Measurements from ENCODE around the gene XPNPEP2.

The XPNPEP2 gene, protein sequence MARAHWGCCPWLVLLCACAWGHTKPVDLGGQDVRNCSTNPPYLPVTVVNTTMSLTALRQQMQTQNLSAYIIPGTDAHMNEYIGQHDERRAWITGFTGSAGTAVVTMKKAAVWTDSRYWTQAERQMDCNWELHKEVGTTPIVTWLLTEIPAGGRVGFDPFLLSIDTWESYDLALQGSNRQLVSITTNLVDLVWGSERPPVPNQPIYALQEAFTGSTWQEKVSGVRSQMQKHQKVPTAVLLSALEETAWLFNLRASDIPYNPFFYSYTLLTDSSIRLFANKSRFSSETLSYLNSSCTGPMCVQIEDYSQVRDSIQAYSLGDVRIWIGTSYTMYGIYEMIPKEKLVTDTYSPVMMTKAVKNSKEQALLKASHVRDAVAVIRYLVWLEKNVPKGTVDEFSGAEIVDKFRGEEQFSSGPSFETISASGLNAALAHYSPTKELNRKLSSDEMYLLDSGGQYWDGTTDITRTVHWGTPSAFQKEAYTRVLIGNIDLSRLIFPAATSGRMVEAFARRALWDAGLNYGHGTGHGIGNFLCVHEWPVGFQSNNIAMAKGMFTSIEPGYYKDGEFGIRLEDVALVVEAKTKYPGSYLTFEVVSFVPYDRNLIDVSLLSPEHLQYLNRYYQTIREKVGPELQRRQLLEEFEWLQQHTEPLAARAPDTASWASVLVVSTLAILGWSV

DNA sequence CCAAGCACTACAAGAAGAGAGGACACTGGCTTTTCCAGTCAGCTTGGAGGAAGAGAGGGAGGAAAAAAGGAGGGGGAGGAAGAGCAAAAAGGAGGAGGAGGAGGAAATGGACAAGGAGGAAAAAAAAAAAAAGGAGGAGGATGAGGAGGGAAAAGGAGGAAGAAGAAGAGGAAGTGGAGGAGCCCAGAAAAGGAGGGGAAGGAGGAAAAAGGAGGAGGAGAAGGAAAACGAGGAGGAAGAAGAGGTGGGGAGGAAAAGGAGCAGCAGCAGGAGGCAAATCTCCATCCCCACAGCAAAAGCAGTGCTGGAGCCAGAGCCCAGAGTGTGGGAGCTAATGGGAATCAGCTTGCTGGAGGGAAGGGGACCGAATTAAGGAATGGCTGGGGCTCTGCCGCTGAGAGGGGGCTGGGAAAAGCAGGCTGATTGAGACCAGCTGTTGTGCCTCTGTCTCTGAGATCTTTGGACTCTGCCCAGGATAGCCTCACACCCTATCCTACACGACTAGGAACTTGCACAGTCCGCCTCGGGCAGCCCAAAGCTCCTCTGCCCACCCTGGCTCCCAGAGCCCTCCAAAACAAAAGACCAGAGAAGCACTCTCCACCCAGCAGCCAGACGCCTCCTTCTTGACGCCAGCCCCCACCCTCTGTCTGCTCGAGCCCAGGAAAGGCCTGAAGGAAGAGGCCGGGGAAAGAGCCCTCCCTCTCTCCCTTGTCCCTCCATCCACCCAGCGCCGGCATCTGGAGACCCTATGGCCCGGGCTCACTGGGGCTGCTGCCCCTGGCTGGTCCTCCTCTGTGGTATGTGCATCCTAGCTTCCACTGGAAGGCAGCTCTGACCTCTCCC, at the start of gene XPNPEP2:
Gene XPNPEP2, plus strand, starts transcription at position 514 of the 843 bp plus-strand sequence. Its CDS starts 235 bp downstream, at position 749.
- no peak for DNase-seq (ENCODE audit: low spot score)

DNA sequence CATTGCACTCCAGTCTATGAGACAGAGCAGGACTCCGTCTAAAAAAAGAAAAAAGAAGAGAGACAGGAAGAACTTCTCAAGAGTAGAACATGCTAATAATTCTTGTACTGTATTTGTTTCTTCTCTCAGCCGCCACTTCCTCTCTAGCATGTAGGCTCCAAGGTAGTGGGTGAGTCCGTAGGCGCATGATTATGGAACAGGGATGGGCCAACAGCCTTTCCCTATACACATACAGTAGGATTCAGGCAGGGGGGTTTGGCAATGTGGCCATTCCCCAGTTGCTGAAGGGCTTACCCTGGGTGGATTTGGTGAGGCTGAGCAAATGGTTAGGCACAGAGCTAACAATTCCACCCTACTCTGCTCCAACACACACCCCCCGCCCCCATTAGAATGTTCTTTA, 49.0 kb upstream of the XPNPEP2 start:
- no peak for DNase-seq (ENCODE audit: low spot score)

DNA sequence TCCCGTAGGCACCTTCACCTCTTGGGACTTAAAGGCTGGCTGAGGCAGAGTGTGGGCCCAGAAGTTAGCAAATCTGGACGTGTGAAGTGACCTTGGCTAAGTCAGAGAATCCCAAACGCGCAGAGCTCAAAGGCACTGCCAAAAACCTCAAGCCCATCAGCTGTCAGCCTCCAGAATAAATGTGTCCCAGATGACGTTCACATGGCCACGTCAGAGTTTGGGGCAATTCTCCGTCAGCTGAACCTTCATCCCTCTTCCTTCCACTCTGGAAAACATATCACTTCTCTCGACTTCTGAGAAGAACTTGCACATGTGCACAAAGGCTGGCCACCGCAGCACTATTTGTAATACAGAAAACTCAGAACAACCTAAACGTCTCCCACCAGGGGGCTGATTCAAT, 48.3 kb upstream of the XPNPEP2 start:
- no peak for DNase-seq (ENCODE audit: low spot score)

DNA sequence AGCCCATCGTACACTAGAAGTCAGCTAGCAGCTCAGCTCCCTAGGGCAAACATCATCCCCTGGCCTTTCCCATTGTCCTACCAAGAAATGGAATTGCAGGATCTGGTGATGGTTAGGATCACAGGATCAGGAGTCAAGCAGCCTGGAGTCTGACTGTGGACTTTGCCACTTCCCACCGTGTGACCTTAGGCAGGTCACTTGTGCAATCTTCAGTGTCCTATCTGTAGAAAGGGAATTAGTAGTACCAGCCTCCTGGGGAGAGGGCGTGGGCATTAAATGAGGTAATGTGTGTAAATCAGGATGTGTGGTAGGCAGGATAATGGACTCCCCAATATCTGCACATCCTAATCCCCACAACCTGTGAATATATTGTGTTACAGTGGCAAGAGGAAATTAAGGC, 45.4 kb upstream of the XPNPEP2 start:
- no peak for DNase-seq (ENCODE audit: low spot score)

DNA sequence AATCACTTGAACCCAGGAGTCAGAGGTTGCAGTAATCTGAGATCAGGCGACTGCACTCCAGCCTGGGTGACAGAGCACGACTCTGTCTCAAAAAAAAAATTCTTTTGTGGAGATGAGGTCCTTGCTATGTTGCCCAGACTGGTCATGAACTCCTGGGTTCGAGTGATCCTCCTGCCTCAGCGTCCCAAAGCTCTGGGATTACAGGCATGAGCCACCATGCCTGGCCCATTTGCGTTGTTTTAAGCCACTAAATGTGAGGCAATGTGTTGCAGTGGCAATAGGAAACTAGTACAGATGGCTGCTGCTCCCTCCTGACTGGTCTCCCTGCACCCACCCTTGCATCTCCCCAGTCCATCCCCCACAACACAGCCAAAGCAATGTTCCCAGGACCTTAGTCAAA, 44.0 kb upstream of the XPNPEP2 start:
- no peak for DNase-seq (ENCODE audit: low spot score)

DNA sequence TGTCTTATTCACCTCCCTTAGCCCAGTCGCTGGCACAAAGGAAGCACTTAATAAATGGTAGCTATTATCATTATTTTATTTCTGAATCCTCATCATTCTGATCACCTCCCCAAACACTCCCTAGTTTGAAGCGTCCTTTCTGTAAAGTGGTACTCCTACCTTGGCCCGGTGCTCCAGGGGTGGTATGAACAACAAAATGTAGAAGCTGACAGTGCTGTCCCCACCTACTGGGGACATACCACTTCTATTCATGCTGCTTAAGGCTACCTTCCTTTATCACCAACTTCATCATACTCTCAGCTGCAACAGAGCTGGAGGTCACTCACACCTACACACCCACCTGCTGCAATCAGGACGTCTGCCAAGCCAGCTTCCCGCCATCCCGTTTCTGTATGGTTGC, 43.2 kb upstream of the XPNPEP2 start:
- no peak for DNase-seq (ENCODE audit: low spot score)

DNA sequence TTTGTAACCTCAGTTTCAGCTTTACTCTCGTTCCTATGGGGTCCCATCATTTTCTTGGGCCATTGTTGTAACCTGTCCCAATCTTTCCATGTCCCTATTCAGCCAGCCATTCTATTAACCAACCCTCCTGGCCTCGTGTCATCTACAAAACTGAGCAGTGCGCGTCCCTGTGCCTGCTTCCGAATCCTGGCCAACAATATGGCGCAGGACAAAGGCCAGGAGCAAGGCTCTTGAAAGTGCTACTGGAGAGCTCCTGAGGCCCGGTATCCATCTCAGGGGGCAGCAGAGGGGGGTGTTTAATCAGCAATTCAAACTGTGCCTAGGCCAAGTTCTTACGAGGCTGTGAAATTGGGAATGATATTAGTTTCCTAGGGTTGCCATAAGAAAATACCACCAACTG, 42.8 kb upstream of the XPNPEP2 start:
- DNase-seq (ENCODE audit: low spot score), result no peak

DNA sequence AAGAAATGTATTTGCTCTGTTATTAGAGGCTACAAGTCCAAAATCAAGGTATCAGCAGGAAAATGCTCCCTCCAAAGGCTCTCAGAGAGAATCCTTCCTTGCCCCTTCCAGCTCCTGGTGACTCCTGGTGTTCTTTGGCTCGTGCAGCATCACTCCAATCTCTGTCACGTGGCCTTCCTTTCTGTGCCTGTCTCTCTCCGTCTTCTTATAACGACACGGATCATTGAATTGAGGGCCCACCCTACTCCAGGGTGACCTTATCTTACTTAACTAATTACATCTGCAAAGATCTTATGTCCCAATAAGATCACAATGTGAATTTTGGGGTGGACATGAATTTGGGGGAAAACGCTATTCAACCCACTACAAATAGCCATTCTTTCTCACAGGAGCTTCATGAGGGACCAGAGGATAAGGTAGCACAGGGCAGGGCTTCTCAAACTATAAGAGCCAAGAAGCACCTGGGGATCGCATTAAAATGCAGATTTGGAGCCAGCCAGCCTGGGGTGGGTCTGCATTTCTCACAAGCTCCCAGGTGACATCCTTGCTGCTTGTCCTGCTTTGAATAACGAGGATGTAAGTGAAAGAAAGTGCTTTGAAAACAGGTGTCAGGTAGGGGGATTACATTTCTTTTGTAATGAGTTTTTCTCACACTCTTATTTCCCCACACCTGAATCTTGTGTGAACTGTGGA, 42.2 kb upstream of the XPNPEP2 start:
- no peak for DNase-seq (ENCODE audit: low spot score)

DNA sequence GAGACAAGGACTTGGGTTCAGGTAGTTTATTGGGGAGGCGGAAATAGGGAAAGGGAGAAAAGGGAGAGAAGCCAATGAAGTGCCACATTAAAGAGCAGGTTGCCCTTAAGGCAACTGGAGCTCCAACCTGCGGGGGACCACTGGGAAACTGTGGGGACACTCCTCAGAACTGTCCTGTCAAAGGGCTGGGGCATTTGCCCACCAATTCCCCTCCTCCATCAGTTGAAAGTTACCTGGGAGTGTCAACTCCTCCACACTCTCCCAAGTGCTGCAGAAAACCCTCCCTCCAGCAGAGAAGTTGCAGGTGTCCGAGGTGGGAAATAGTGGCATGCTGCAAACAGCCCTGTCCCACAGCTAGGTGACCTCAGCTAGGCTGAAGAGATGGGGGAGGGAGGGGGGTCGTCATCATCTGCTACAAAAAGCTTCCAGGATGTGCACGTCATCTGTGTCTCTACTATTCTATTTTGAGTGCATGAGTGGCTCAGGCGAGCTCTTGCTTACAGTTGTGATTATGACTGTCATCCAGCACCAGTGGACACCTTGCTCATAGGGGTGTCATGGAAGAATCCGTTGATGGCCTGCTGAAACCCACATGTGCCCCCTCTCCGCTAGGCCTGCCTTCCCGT, 41.5 kb upstream of the XPNPEP2 start:
- DNase-seq (ENCODE audit: low spot score), result no peak

DNA sequence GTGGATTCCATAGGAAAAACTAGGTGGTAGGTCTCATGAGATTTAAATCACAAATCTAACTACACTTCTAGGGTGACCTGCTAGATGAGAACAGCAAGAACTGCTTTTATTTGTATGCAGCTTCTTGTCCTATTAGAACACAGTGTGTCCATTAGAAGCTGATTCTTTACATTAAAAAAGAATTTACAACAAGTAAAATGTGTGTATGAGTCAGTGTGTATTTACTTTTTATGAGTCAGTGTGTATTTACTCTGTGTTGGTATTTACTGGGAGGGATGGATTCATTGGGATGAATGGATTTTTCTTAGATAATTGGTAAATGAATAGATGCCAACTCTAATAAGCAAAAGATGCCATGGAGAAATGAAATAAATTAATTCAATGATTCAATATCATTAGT, 40.6 kb upstream of the XPNPEP2 start:
- no peak for DNase-seq (ENCODE audit: low spot score)

DNA sequence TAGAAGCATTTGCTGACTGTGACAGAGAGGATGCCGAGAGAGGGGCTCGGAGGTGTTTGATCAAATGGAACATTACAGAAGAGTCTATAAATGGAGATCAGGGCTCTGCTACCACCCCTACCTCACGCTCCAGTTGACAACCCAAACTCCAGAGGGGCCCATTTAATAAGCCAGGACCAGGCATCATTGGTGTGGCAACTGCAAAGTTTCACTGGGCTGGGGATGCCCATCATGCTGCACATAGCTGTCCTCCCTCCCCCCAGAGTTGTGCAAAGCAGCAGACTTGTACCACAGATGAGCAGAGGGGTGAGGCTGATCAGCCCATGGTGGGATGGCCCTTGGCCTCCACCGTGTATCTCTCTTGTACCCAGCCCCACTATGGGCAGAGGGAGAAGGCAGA, 38.2 kb upstream of the XPNPEP2 start:
- DNase-seq (ENCODE audit: low spot score), result no peak

DNA sequence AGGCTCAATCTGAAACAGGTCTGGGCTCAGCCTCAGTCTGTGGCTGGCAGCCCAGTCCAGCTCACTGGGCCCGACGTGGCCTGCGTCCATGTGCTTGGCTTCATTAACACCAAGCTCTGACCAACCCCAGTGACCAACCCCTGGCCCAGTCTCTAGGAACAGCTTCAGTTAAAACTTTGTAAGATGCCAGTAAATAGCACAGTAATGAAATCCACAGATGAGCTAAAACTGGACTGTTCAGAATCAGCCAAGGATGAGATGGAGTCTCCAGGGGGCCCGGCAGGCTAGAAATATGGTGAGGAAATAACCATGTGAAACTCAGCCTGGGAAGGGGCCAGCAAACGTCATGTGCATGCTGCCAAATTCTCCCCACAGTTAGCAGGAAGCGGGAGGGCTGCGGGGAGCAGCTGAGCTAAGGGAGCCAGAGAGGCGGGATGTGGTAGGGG, 37.1 kb upstream of the XPNPEP2 start:
- DNase-seq (ENCODE audit: low spot score), result no peak

DNA sequence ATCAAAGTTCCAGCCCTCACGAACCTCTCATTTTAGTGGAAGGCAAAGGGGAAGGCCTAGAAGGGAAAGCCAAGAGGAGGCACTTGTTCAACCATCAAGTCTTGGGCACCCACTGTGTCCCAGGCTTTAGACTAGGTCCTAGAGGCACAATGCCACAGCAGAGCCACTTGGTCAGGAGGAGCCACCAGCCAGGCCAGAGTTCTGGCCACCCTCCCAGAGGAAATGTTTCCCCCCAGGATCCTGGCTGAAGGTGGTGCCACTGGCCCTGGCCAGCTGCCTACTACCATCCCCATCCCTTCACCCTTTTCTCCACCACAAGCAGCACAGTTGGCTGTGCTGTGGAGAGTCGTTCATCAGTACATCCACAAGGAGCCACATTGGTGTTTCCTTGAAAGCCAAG, 34.3 kb upstream of the XPNPEP2 start:
- no peak for DNase-seq (ENCODE audit: low spot score)

DNA sequence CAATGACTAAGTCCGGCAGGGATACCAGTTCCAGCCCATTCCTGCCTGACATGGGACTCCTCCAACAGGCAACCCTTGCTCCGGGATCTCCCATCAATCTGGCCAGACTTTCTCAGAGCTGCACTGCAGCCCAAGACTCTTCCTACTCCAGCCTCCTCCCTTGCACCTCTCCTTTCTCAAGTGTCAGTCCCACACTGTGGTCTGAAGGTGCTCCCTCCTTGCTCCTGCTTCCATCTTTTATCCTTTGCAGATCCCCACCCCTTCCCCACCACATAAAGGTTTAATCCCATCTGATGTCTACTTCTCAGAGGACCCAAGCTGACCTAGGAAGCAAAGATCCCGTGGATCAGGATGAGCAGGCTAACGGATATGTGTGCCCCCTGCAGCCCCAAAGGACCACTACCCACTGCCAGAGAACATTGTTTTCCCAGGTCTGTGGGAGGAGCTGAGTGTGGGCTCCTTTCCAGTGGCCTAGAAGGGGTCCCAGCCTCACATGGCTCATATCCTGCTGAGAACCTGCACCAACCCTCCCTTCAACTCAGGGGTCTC, 33.3 kb upstream of the XPNPEP2 start:
- DNase-seq (ENCODE audit: low spot score), result no peak

DNA sequence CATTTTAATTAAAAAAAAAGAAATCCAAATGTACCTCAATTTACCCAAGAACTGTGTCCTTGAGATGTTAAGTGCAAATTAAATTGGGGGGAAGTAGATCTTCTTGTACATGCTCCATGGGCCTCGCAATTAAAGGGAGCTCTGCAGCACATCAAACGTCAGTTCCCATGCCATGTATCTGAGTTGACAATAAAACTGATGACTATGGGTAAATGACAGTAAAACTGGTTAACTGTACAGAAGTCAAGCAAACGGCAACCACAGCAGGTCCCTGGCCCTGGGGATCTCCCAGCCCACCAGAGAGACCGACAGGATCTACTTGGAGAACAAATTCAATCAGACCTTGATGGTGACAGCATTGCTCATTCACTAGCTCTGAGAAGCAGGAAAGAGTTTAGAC, 32.8 kb upstream of the XPNPEP2 start:
- DNase-seq (ENCODE audit: low spot score), result no peak

DNA sequence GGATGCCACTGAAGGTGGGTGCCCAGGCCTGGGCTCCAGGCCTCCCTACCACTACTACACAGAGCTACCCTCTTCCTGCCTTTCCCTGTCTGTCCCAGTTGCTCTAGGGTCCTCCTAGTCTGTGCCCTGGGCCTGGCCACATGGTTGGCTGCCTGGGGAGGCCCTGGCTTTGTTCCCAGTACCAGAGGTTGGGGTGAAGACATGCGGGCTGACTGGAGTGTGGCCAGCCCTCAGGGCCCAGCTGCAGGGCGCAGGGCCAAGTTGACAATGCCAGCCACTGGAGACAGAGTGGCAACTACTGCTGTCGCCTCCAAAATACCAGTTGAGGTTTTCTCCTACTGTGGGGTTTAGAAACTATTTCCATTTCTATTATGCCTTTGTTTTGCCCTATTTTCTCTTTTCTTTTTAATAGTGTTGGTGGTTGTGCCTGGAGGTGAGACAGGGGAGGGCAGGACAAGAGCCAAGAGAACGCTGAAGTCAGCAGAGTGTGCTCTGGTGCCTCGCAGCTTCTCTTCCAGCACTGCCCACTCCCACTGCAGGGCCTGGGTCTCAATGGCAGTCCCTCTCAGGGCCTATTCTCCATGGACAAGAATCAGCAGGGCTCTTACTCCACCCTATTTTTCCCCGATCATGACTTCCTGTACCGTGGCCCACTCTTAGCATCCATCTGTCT, 32.2 kb upstream of the XPNPEP2 start:
- no peak for DNase-seq (ENCODE audit: low spot score)

DNA sequence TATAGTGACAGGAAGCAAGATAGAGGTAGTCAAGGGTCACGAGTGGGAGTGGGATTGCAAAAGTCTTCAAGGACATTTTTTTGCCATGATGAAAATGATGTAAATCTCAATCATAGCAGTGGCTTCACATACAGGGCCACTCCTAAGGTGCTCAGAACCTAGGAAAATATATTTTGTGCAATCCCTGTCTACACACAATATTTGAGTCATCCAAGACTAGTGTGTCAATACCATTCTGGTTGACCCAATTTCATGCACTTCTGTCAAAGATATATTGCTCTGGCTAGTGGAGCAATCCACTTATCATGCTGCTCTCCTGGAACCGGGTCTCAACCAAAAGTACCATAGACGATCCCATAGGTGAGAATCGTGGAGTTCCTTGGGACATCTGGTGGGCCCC, 24.2 kb upstream of the XPNPEP2 start:
- DNase-seq (ENCODE audit: low spot score), result no peak

DNA sequence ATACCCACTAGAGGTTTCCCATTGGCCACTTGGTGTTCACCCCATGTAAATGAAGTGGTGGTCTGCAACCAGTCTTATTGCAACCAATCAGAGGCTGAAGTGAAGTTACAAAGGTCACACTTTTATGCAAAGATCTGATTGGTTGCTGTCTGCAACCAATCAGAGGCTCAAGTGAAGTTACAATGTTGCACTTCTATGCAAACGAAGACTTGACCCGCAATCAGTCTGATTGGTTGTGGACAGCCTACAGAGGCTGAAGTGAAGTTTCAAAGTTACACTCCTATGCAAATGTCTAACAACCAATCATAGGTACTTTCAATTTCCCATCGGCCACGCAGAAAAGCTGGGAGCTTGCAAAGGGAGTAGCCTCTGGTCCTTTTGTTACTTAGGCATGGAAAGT, 22.3 kb upstream of the XPNPEP2 start:
- DNase-seq (ENCODE audit: low spot score), result no peak

DNA sequence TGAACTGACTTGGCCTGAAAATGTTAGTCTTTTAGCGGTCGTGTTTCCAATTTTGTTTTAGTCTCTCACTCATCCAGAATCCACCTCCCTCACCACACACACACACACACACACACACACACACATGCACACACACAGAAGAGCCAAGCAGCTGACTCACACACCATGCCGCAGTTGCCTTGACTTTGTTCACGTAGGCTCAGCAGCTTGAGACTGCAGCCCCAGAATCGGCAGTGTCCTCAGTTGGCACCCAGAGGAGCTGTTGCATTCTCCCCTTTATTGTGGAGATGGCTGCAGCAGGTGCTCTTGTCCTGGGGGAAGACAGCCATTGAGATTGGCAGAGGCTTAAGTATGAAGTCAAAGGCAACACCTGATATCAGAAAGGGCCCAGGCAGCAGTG, 20.9 kb upstream of the XPNPEP2 start:
- no peak for DNase-seq (ENCODE audit: low spot score)

DNA sequence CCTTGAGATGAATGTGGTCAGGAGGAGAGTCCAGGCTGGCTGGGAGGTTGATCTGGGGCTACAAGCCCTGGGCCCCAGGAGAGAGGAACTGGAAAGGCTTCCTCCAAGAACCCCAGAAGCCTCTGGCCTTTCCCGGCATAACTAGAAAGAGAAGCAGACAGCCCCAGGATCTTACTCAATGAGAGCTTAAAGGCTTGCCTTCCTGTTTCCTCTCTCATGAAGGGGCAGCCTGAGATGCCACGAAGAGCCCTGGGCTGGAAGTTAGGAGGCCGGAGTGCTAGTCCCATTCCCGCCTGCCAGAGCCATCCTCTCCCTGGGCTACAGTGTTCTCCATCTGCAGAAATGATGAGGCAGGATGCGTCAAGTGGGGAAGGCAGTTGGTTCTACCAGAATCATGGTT, 20.1 kb upstream of the XPNPEP2 start:
- no peak for DNase-seq (ENCODE audit: low spot score)

DNA sequence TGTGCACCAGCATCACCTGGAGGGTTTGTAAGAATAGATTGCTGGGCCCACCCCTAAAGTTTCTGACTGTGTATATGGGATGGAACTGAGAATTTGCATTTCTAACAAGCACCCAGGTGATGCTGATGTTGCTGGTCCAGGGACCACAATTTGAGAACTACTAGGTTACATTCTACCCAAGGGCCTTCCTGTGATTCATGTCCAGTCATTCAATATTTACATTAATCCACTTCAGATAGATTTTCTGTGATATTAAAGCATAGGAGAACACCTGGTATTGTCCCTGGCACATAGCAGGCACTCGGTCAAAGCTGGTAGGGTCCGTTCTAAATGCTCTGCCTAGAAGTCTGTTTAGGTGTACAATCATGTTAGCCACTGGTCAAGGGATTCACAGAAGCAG, 19.5 kb upstream of the XPNPEP2 start:
- DNase-seq (ENCODE audit: low spot score), result no peak
